GM06990 (cell line): ENCODE results near the gene MON1A.

Source experiments
- DNase-seq: peaks from one replicate; pipeline ENCODE4 v3.0.0-alpha.2; 2011; ENCODE audit not compliant: insufficient read length; ENCODE audit errors: extremely low read depth
- H3K27me3 ChIP-seq: replicated peaks from 2 replicates; pipeline ENCODE4 v1.6.0; 2011; ENCODE audit warnings: low read length; ENCODE audit not compliant: control insufficient read depth, insufficient read depth
- H3K36me3 ChIP-seq: 2 replicates; pipeline ENCODE4 v1.5.1; 2011; ENCODE audit warnings: low read length; ENCODE audit not compliant: control insufficient read depth, insufficient read depth
- H3K4me3 ChIP-seq: replicated peaks from 2 replicates; pipeline ENCODE4 v1.5.1; 2011; ENCODE audit warnings: low read depth, mild to moderate bottlenecking, control low read depth, low read length
- TF ChIP-seq, protein P1 (sequence below): IDR thresholded peaks from 2 replicates; pipeline ENCODE4 v1.5.1; 2011; ENCODE audit warnings: low read length, control low read depth, mild to moderate bottlenecking, inconsistent platforms; ENCODE audit not compliant: insufficient read depth, poor library complexity, severe bottlenecking

MON1A gene

DNA sequence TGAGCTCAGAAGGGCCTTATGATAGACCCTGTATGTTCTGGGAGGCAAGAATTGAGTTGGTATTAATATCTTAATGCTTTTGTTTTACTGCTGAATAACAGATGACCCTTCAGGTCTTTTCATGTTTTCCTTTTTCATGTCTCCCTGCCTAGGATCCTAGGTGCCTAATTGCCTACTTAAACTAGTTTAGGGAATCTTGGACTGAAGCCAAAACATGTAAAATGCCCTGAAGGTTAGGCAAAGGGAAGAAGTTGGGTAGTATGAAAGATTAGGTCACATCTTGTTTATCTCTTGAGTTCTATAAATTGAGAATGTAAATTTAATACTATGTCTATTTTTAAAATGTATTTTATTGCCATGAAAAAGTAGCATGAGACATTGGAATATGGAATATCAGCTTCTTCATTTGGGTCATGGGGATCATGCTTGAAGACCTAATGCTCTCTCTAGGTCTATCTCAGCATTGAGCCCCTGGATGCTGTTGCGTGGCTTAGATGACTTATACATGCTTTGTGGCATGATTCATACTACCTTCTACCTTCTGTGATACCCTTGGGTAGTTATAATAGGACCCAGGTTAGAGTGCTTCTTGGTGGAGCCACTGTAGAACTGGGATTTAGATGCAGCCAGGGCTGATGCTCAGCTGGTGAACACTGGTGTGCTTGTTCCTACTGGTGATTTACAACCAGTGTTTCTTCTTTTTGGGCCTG, 36.8 kb upstream of the MON1A start:
- Histone ChIP-seq H3K4me3 (no peak overlapping the region), H3K27me3 (no peaks in the 10 kb centered on the region), H3K36me3 (no peaks in the 10 kb centered on the region; the same call in 1 of the 2 replicates)
- DNase-seq = no peak
- TF ChIP-seq, protein P1, sequence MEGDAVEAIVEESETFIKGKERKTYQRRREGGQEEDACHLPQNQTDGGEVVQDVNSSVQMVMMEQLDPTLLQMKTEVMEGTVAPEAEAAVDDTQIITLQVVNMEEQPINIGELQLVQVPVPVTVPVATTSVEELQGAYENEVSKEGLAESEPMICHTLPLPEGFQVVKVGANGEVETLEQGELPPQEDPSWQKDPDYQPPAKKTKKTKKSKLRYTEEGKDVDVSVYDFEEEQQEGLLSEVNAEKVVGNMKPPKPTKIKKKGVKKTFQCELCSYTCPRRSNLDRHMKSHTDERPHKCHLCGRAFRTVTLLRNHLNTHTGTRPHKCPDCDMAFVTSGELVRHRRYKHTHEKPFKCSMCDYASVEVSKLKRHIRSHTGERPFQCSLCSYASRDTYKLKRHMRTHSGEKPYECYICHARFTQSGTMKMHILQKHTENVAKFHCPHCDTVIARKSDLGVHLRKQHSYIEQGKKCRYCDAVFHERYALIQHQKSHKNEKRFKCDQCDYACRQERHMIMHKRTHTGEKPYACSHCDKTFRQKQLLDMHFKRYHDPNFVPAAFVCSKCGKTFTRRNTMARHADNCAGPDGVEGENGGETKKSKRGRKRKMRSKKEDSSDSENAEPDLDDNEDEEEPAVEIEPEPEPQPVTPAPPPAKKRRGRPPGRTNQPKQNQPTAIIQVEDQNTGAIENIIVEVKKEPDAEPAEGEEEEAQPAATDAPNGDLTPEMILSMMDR = no peak

DNA sequence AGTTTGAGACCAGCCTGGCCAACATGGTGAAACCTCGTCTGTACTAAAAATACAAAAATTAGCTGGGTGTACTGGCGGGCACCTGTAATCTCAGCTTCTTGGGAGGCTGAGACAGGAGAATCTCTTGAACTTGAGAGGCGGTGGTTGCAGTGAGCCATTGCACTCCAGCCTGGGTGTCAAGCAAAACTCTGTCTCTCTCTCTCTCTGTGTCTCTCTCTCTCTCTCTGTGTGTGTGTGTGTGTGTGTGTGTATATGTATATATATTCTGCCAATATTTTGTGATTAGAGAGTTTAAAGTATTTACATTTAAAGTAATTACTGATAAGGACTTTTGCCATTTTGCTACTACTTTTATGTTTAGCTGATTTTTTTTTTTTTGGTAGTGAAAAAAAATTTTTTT, 26.0 kb upstream of the MON1A start:
- DNase-seq = no peak

DNA sequence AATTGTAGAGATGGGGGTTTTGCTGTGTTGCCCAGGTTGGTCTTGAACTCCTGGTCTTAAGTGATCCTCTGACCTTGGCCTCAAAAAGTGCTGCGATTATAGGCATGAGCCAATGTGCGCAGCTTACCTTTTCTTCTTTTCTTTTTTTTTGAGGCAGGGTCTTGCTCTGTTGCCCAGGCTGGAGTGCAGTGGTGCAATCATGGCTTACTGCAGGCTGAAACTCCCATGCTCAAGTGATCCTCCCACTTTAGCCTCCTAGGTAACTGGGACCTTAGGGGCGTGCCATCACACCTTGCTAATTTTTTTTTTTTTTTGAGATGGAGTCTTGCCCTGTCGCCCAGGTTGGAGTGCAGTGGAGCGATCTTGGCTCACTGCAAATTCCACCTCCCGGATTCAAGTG, 23.3 kb upstream of the MON1A start:
- no peaks in the 10 kb centered on the region for H3K36me3 ChIP-seq
- H3K27me3 ChIP-seq = no peaks in the 10 kb centered on the region

More for the DNA sequence above, 26.0 kb upstream of the MON1A start:
- TF ChIP-seq, protein P1 = no peak
- Histone ChIP-seq H3K4me3 (no peak overlapping the region), H3K36me3 (no peaks in the 10 kb centered on the region), H3K27me3 (no peaks in the 10 kb centered on the region)

DNA sequence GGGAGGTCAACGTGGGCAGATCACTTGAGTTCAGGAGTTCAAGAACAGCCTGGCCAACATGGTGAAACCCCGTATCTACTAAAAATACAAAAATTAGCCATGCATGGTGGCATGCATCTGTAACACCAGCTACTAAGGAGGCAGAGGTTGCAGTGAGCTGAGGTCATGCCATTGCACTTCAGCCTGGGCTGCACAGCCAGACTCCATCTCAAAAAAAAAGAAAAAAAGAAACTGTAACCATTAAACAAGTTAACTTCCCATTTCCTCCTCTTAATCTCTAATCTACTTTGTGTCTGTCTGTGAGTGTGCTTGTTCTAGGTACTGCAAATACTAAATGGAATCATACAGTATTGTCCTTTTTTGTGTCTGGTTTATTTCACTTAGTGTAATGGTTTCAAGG, 13.0 kb upstream of the MON1A start:
- Histone ChIP-seq H3K36me3 (peaks cover 2% of the 10 kb centered on the region), H3K4me3 (no peak overlapping the region), H3K27me3 (no peaks in the 10 kb centered on the region)
- peak; percentile 46 for DNase-seq
- TF ChIP-seq, protein P1 = no peak

More for the DNA sequence above, 23.3 kb upstream of the MON1A start:
- no peak overlapping the region for H3K4me3 ChIP-seq
- TF ChIP-seq, protein P1 = no peak
- no peak for DNase-seq

DNA sequence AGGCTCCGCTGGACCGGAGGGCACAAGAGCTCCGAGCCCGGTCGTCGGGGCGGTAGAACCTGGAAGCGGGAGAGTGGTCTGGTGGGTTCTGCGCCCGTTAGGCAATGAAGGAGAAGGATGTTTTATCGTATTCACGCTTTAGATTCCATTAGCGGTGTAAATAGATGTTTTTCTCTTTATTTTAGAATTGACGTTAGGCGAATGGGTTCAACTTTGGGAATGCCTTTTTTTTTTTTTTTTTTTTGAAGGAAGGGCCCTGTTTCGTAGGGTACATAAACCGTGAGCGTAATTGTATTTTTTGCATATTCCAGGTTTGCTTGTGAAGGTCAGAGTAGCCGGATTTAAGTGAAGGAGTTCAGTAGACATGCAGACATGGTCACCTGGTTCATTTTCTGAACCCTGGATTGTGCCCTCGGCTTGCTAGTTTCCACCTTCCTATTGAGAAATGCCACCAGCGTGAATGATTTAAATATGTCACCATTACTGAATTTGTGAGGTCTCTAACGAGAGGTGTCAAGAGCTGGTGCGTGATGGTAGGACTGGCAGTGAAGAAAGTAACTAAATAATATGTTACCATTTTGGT, 11.1 kb upstream of the MON1A start:
- H3K36me3 ChIP-seq = no peaks in the 10 kb centered on the region
- DNase-seq = no peak
- peak overlapping the region; percentile 80 for H3K4me3 ChIP-seq
- H3K27me3 ChIP-seq = no peaks in the 10 kb centered on the region
- TF ChIP-seq, protein P1 = no peak
